ENCODE data around the gene SORD.
"Not testable (repeated sequence)": the region's sequence is repeated elsewhere in the genome, so short reads cannot be mapped to it uniquely, and the experiment has no call there.

Gene SORD

DNA sequence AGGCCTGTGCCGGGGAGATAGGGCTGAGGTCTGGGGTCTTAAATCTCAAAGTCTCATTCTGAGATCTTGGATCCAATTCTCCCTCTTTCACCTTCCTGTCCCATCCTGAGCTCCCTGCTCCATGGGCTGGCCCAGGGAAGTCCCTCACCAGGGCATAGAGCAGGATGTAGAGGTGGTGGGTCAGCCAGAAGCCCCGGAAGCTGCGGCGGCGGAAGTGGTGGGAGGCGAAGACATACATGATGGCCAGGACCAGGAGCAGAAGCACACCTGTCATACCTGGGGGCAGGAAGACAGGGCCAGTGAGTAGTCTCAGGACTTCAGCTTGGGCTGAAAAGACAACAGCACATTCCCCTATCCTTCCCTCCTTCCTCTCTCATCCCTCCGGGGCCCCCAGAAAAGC is 74.5 kb downstream of the SORD start:
- DNase-seq (ENCODE audit: low read depth): no peak

- no peak for DNase-seq (ENCODE audit: low read depth)
Observed at GRCh38 chr15:45099549-45100165, 76.7 kb downstream of the SORD start.

- no peak for DNase-seq (ENCODE audit: low read depth)
Observed at GRCh38 chr15:45100884-45101625, 78.1 kb downstream of the SORD start.

GRCh38 chr15:45101749-45102148 is 78.8 kb downstream of the SORD start:
- DNase-seq (ENCODE audit: low read depth): no peak

DNA sequence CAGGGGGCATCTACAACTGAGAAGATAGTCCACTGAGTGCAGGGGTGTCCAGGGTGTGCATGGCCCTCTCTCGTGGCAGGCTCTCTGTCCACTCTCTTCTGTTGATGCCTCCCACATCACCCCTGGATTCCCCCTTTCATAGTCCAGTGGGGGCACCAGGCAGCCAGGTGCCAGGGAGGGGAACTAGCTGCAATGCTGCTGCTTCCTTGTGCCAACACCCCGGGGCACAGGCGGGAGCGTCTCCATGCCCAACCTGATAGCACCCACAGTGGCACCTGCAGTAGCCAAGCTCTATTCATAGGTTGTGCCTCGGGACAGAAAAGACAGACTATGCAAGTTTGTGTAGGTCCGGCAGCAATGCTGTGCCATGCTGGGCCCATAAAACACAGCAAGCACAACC is 79.2 kb downstream of the SORD start:
- DNase-seq (ENCODE audit: low read depth): no peak

- not testable (repeated sequence) for DNase-seq (ENCODE audit: low read depth)
Observed at GRCh38 chr15:45104170-45104569, 81.2 kb downstream of the SORD start.

GRCh38 chr15:45105586-45105985 is 82.6 kb downstream of the SORD start:
- no peak for DNase-seq (ENCODE audit: low read depth)

DNA sequence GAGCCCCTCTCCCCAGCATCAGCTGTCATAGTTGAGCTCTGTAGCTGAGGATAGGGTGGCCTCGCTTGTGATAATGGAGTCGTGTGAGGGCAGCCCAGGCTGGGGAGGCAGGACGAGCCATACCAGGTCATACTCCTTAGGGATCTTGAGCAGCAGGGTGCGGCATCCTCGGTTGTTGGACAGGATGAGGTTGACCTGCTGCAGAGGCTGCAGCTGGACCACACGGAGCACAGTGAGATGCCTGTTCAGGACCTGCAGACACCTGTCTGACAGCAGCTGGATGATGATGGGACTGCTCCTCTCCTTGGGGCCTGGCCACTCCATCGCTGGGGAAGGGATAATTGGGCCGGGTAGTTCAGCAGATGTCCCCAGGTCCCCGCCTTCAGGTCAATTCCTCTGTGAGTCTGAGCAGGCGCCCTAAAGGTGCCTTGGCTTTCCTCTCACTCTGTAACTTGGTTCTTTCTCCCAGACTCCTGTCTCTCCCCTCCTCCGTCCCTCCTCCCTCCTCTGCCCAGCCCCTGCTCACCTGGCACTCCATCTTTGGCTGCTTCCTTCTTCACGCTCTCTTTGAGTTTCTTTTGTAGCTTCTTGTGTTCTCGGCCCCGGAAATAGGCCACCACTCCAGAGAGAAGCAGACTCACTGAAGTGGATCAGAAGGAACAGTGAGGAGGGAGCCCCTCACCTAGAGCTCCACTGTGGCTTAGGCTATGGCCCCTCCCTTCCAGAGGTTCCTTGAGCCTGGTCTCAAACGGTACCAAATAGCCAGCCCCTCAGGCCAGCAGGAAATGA is 83.2 kb downstream of the SORD start:
- DNase-seq (ENCODE audit: low read depth): no peak

DNA sequence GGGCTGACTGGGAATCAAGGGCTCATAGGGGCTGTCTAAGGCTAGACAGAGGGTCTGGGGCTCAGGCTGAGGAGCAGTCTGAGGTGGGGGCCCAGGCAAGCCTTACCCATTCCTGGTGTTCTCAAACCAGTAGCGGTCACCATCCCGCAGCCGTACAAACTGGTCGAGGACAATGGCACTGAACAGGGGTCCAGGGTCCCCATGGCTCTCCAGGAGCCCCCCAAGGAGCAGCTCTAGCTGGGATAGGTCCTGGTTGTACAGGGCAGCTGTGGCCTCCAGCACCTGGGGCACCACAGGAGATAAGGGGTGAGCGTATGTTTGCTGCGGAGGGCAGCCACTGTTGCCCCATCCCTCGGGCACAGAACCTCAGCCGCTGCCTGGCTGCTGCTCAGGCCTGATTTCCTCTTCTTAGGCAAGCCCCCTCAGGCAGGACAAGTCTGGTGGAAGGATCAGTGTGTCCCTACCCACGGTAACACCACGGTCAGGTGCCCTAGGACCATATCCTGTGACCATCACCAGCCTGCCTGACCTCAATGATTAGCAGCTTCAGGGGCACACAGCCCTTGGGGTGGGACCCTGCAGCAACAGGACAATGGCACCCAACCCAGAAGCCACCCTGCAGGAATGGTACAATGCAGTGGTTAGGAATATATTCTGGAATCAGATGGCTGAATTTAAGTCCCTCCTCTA is 85.1 kb downstream of the SORD start:
- no peak for DNase-seq (ENCODE audit: low read depth)

DNA sequence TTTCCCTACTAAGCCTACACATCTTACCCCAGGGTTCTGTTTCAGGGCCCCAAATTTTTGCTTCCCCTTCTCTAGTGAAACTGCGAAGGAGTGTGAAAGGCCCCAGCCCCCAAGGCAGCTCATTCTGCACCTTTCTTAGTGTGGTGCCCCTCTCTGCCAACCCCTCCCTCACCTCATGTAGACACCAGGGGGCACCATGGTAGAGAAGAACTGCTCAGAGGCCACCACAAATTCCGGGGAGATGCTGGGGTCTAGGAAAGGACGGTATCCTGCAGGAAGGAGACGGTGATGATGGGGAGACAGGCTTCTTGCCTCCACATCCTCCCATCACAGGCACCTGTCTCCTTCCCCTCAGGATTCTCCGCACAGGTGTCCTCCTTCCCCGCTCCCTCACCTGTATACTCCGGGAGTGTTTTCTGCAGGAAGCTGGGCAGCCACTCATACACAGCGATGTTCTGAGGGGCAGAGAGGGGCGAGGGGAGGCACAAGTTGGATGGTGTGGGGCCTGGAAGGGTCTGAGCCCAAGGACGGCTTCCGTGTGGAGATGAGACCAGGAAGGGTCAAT is 87.3 kb downstream of the SORD start:
- DNase-seq (ENCODE audit: low read depth): no peak

GRCh38 chr15:45111390-45112142 is 88.6 kb downstream of the SORD start:
- DNase-seq (ENCODE audit: low read depth): no peak

- no peak for DNase-seq (ENCODE audit: low read depth)
Observed at GRCh38 chr15:45112143-45112590, 89.2 kb downstream of the SORD start.

DNA sequence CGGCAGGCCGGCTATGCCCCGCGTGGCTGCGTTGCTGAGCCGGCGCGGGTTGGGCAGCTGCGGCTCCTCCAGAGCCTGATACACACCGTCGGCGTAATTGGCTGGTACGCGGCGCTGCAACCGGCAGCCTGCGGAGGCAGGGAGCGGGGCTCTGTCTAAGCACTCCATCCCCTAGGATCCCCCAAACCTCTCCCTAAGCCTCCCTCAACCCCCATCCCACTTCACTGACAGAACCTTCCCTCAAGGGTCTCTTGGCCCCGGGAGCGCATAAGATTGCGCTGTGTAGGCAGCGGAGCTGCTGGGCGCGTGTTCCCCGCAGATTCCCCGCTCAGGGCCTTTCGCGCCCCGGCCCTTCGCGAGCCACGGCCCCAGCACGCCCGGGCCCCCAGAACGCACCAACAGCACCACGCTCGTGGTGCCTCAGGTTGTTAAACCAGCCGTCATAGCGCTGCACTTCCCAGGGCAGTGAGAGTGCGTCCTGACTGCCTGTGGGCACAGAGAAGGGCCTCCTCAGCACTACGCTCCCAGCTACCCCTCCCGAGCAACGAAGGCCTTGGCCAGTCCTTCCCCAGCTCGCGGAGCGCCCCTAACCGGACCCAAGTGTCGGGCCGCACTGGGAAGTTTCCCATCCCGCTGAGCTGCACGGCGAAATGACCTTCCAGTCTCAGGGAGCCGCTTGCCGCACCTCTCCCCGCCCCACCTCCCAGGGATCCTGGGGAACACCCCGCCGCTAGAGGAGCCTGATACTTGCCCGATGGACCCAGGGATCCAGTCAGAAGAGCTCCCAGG is 89.8 kb downstream of the SORD start:
- DNase-seq (ENCODE audit: low read depth): no peak

DNA sequence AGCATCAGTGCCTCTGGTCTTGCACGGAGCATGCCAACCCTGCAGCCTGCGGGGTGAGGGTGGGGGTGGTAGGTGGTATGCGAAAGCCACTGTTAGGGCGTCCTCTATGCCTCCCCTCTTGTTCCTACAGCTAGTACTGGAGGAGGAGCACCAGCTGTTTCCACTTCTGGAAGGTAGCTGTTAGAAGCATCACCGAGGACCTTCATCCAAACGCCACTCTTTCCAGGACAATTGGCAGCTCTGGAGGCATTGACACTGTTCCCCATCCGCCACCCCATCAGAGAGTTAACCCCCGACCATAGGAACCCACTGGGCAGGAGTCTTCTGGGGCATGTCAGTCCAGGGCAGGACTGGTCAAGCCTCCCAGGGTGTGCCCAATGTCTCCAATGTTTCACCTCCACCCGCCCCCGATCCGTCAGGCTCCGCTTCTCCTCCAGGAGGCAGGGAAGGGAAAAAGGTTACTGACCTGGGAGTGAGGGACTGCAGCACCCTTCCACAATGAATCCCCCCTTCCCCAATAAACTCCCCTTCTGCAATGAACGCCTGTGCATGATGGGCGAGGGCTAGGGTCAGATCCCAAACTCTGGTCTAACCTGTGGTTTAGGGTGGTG is 90.5 kb downstream of the SORD start:
- DNase-seq (ENCODE audit: low read depth): no peak

DNA sequence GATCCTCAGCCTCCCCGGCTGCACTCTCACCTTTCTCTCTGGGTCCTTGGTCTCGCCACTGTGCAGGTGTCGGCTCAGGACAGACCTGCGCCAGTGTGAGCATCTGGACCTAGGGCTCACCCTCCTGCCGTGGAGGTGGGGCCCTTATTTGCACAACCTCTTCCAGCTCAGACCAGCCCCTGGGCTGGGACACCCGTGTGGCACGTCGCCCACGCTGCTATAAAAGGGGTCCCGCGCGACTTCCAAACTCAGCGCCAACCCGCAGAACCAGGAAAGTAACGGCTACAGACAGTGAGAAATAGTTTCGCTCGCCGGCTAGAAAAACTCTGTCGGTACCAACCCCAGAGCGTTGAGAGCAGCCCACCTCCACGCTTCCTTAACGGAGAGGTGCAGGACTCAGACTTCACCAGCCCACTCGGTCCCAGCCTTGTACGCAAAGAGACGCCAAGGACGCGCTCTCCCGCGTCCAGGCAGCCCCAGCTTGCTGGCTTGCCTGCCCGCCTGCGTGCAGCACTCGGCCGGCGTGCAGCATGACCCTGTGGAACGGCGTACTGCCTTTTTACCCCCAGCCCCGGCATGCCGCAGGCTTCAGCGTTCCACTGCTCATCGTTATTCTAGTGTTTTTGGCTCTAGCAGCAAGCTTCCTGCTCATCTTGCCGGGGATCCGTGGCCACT is 91.2 kb downstream of the SORD start, which contains the start of the genes DUOX2 and DUOXA2:
DUOX2 (minus strand) TSS at position 97 of the 675 bp plus-strand sequence. CDS start 761 bp downstream, outside the sequence.
DUOXA2 (plus strand) TSS at position 251 of the 675 bp plus-strand sequence; CDS start at position 531, 280 bp downstream.
- DNase-seq (ENCODE audit: low read depth): no peak

- no peak for DNase-seq (ENCODE audit: low read depth)
Observed at GRCh38 chr15:45114751-45115085, 91.7 kb downstream of the SORD start.

- no peak for DNase-seq (ENCODE audit: low read depth)
Observed at GRCh38 chr15:45115312-45115820, 92.4 kb downstream of the SORD start.

GRCh38 chr15:45116006-45116481 is 93.0 kb downstream of the SORD start:
- no peak for DNase-seq (ENCODE audit: low read depth)

All from fibroblast of the conjunctiva (primary cell).